DMS 273 (cell line): ENCODE measurements around the gene LRRC1.

Experiments used
- DNase-seq: peaks from one replicate; lab custom pipeline; 2025; ENCODE audit not compliant: unreplicated experiment; lab: John Stamatoyannopoulos, UW

The LRRC1 gene

GRCh38 chr6:53951383-53951782, 156.6 kb downstream of the LRRC1 start:
- DNase-seq = no peak

GRCh38 chr6:53956068-53956711, 161.4 kb downstream of the LRRC1 start:
- DNase-seq = peak; percentile 94

- no peak for DNase-seq
Measured at GRCh38 chr6:53956804-53957203, 162.0 kb downstream of the LRRC1 start.

GRCh38 chr6:53959717-53960116, 164.9 kb downstream of the LRRC1 start:
- no peak for DNase-seq

GRCh38 chr6:53960311-53960710, 165.5 kb downstream of the LRRC1 start:
- DNase-seq = no peak

- DNase-seq = peak; percentile 58
Measured at GRCh38 chr6:53961679-53962370, 167.0 kb downstream of the LRRC1 start.

GRCh38 chr6:53962646-53963045, 167.8 kb downstream of the LRRC1 start:
- DNase-seq = no peak

GRCh38 chr6:53967415-53967814, 172.6 kb downstream of the LRRC1 start:
- DNase-seq = no peak
